CD14-positive monocyte (primary cell): Measurements from ENCODE around the gene TTC12. TPM values are rescaled to one million over a fixed set of nuclear protein-coding genes. Genes with fewer than 3 reads are reported as not detected.

ENCODE experiments used
- DNase-seq, 3 donors: peaks; one replicate each; pipeline ENCODE4 v3.0.0-alpha.2; 2011 to 2022
- H2AFZ ChIP-seq: 2 replicates; pipeline ENCODE4 v1.6.0; 2012; ENCODE audit warnings: mild to moderate bottlenecking, low read depth, low read length, inconsistent platforms; ENCODE audit not compliant: insufficient read depth, poor library complexity, severe bottlenecking
- H3K27ac ChIP-seq, 2 donors: 1 replicate in 1 of 2; 2 replicates in 1 of 2; pipeline ENCODE4 v1.5.1; 2012 to 2013; ENCODE audit warnings: low read length in 2 of 2, control low read depth in 1 of 2, inconsistent platforms in 1 of 2, low read depth in 1 of 2, mild to moderate bottlenecking in 1 of 2
- H3K27me3 ChIP-seq, 2 donors: one replicate each; pipeline versions ENCODE4 v1.6.0 to v1.6.1; 2011 to 2013; ENCODE audit warnings: low read length in 2 of 2; ENCODE audit not compliant: control insufficient read depth in 2 of 2, insufficient read depth in 2 of 2
- H3K36me3 ChIP-seq, 2 donors: replicated peaks in 1 of 2; 1 replicate in 1 of 2; 2 replicates in 1 of 2; pipeline versions ENCODE4 v1.5.1 to v1.6.1; 2012 to 2013; ENCODE audit warnings: low read length in 2 of 2, control low read depth in 1 of 2, inconsistent platforms in 1 of 2, mild to moderate bottlenecking in 1 of 2; ENCODE audit not compliant: insufficient read depth in 2 of 2, control insufficient read depth in 1 of 2
- H3K4me1 ChIP-seq, 2 donors: 1 replicate in 1 of 2; 2 replicates in 1 of 2; pipeline versions ENCODE4 v1.5.1 to v1.6.1; 2012 to 2013; ENCODE audit warnings: low read length in 2 of 2, control low read depth in 1 of 2, inconsistent platforms in 1 of 2, mild to moderate bottlenecking in 1 of 2, moderate library complexity in 1 of 2; ENCODE audit not compliant: insufficient read depth in 2 of 2, control insufficient read depth in 1 of 2
- H3K4me2 ChIP-seq: replicated peaks from 2 replicates; pipeline ENCODE3; 2012; ENCODE audit warnings: low read length, moderate library complexity, mild to moderate bottlenecking; ENCODE audit not compliant: poor library complexity, severe bottlenecking; ENCODE audit errors: extremely low read depth
- H3K4me3 ChIP-seq, 3 experiments: fragments of 200-600 bp in 1 of 3; sonication (generic) in 1 of 3; replicated peaks in 1 of 3; 1 replicate in 2 of 3; 2 replicates in 1 of 3; pipeline ENCODE4 v1.5.1; 2011 to 2013; ENCODE audit warnings: low read length in 3 of 3, mild to moderate bottlenecking in 3 of 3, control low read depth in 2 of 3, low read depth in 2 of 3, inconsistent platforms in 1 of 3, moderate library complexity in 1 of 3
- H3K79me2 ChIP-seq: 2 replicates; pipeline ENCODE4 v1.6.0; 2012; ENCODE audit warnings: mild to moderate bottlenecking, control low read depth, inconsistent platforms, low read length, moderate library complexity; ENCODE audit not compliant: insufficient read depth
- H3K9ac ChIP-seq: 2 replicates; pipeline ENCODE4 v1.6.0; 2017; ENCODE audit warnings: low read length, mild to moderate bottlenecking; ENCODE audit not compliant: insufficient read depth, poor library complexity, severe bottlenecking
- H3K9me3 ChIP-seq, 2 donors: replicated peaks in 1 of 2; 1 replicate in 1 of 2; 2 replicates in 1 of 2; pipeline versions ENCODE4 v1.5.1 to v1.6.1; 2012 to 2013; ENCODE audit warnings: low read length in 2 of 2, control low read depth in 1 of 2; ENCODE audit not compliant: control insufficient read depth in 1 of 2, insufficient read depth in 1 of 2
- H4K20me1 ChIP-seq: 2 replicates; pipeline ENCODE4 v1.6.0; 2012; ENCODE audit warnings: mild to moderate bottlenecking, low read length, control low read depth, moderate library complexity; ENCODE audit not compliant: insufficient read depth
- H3K27ac Mint-ChIP-seq, 7 donors: one replicate each; pipeline ENCODE4 v1.8.0; 2020; ENCODE audit warnings: mild to moderate bottlenecking in 7 of 7, mixed read lengths in 7 of 7, moderate library complexity in 6 of 7, inconsistent platforms in 2 of 7
- H3K27me3 Mint-ChIP-seq, 3 donors: one replicate each; pipeline ENCODE4 v1.8.0; 2021 to 2022; ENCODE audit warnings: low read depth in 3 of 3, mild to moderate bottlenecking in 3 of 3, mixed read lengths in 3 of 3, moderate library complexity in 3 of 3, inconsistent platforms in 1 of 3
- H3K36me3 Mint-ChIP-seq, 2 donors: one replicate each; pipeline ENCODE4 v1.8.0; 2020; ENCODE audit warnings: mixed read lengths in 2 of 2, inconsistent platforms in 1 of 2, mild to moderate bottlenecking in 1 of 2
- H3K4me1 Mint-ChIP-seq: one replicate; pipeline ENCODE4 v1.8.0; 2020; ENCODE audit warnings: mild to moderate bottlenecking, mixed read lengths
- H3K4me3 Mint-ChIP-seq, 2 donors: one replicate each; pipeline ENCODE4 v1.8.0; 2020; ENCODE audit warnings: mild to moderate bottlenecking in 2 of 2, mixed read lengths in 2 of 2, moderate library complexity in 1 of 2
- H3K9me3 Mint-ChIP-seq, 7 donors: one replicate each; pipeline ENCODE4 v1.8.0; 2020 to 2022; ENCODE audit warnings: mixed read lengths in 7 of 7, mild to moderate bottlenecking in 6 of 7, moderate library complexity in 6 of 7, inconsistent platforms in 2 of 7
- CTCF ChIP-seq: fragments of 200-600 bp; IDR thresholded peaks from one replicate; pipeline ENCODE4 v1.8.0; 2022; ENCODE audit warnings: antibody characterized with exemption, mild to moderate bottlenecking
- WGBS: methylation state at CpG from one replicate; pipeline ENCODE4 v1.1.5; 2013; ENCODE audit warnings: missing lambda C conversion rate; ENCODE audit not compliant: insufficient coverage; 5-methylcytosine and 5-hydroxymethylcytosine counted together
- intact Hi-C, 2 donors: fragments of 100-400 bp; cut with micrococcal nuclease; formaldehyde crosslinking; loops; one replicate each; pipeline versions ENCODE4 v1.15.0 to v1.15.1; 2023
- polyA plus RNA-seq, 3 donors: library from polyadenylated mRNA; depleted of rRNA in 1 of 3; unstranded in 2 of 3; stranded (reverse) in 1 of 3; fragments of 300-500 nt in 2 of 3; fragments of >200 nt in 1 of 3; fragmentation: Illumina TruSeq in 2 of 3; gene quantifications; 1 replicate in 2 of 3; 2 replicates in 1 of 3; pipeline ENCODE4 v1.2.3, GENCODE V29; 2012 to 2021

Gene TTC12
- polyA plus RNA-seq, 3 donors: 1.7 to 3.0 (median 2.4) TPM

DNA sequence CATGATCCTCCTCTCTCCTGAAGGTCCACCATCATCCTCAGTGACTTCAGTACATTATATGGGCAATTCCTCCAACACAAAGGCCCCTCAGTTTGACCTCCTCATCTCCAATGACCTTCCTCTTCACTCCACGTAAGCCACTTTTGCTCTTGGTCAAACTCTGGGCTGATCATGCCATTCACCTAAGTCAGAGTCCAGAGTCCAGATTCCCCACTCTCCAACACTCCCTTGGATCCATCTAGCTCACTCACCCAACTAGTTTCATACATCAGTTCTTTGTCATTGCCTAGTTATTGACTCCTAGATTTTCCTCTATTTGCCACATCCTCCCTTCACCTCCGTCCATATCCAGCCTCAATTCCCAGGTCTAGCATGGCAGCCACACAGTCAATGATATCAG, 30.5 kb upstream of the TTC12 start:
- no peak overlapping the region for H3K27ac Mint-ChIP-seq
- no peaks in the 10 kb centered on the region for H3K36me3 ChIP-seq
- no peak for DNase-seq
- H3K27ac ChIP-seq: no peak overlapping the region
- H4K20me1 ChIP-seq: no peaks in the 10 kb centered on the region
- H3K9me3 ChIP-seq: no peaks in the 10 kb centered on the region
- no peak for TF ChIP-seq CTCF
- no peak overlapping the region for H3K4me3 Mint-ChIP-seq
- H3K27me3 ChIP-seq: no peaks in the 10 kb centered on the region
- H3K4me1 Mint-ChIP-seq: no peaks in the 10 kb centered on the region
- no peak overlapping the region for H3K9ac ChIP-seq
- H3K4me3 ChIP-seq: no peak overlapping the region
- H3K4me2 ChIP-seq: no peak overlapping the region
- H3K36me3 Mint-ChIP-seq: no peaks in the 10 kb centered on the region
- no peaks in the 10 kb centered on the region for H3K79me2 ChIP-seq
- 100% methylated on average over 2 of the region's 2 CpGs for WGBS
- no peaks in the 10 kb centered on the region for H3K9me3 Mint-ChIP-seq
- peaks cover 0 to 4% (median 4%) of the 10 kb centered on the region in 3 donors for H3K27me3 Mint-ChIP-seq
- H3K4me1 ChIP-seq: no peaks in the 10 kb centered on the region
- intact Hi-C loops: loop anchor here (10.0 kb wide), 2 partner anchors 489 to 999 kb away; no protein-coding TSS in a partner anchor
- H2AFZ ChIP-seq: no peak overlapping the region

- peaks cover 0 to 2% (median 2%) of the 10 kb centered on the region in 3 donors for H3K27me3 Mint-ChIP-seq
- no peaks in the 10 kb centered on the region for H3K9me3 Mint-ChIP-seq
- WGBS: 83% methylated on average over 3 of the region's 3 CpGs
- H2AFZ ChIP-seq: no peak overlapping the region
- H3K36me3 ChIP-seq: no peaks in the 10 kb centered on the region
- no peak for TF ChIP-seq CTCF
- no peak overlapping the region for H3K27ac Mint-ChIP-seq
- no peak overlapping the region for H3K4me2 ChIP-seq
- H3K27me3 ChIP-seq: no peaks in the 10 kb centered on the region
- H3K79me2 ChIP-seq: no peaks in the 10 kb centered on the region
- H3K4me1 Mint-ChIP-seq: no peaks in the 10 kb centered on the region
- H3K9ac ChIP-seq: no peak overlapping the region
- H4K20me1 ChIP-seq: no peaks in the 10 kb centered on the region
- H3K4me1 ChIP-seq: no peaks in the 10 kb centered on the region
- H3K4me3 Mint-ChIP-seq: no peak overlapping the region
- H3K36me3 Mint-ChIP-seq: no peaks in the 10 kb centered on the region
- no peak overlapping the region for H3K27ac ChIP-seq
- intact Hi-C loops: loop anchor here (2.0 to 10.0 kb wide), 4 partner anchors 491 to 1001 kb away; no protein-coding TSS in a partner anchor
- DNase-seq: no peak
- H3K4me3 ChIP-seq: no peak overlapping the region
- H3K9me3 ChIP-seq: no peaks in the 10 kb centered on the region
Observed at GRCh38 chr11:113286009-113286408, 28.4 kb upstream of the TTC12 start.
